ENCODE measurements around the gene ANKFY1. TPM values are rescaled to one million over a fixed set of nuclear protein-coding genes. Genes with fewer than 3 reads are reported as not detected.
A peak's percentile ranks its signal among the peaks of the same experiment; 100 is the strongest.

Gene ANKFY1
- total RNA-seq, 6 experiments from 2014 or later, result 21.3 to 34.9 (median 29.5) TPM

DNA sequence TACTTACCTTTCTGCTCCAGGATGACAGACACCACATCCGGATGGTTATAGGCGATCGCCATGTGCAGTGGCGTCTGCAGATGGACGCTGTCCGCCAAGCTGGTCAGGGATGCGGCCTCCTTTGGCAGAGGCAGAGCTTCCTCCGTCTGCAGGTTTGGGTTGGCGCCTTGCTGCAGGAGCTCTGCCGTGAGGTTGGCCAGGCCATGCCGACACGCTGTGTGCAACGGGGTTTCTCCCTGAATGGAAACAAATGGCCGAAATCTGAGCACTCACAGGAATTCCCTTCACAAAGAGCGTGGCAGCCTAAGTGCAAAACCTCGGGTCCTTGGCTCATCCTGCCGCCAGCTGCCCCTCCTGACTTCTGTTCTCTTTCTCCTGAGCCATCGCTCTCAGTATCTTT lies 79.0 kb downstream of the ANKFY1 start:
- Histone ChIP-seq H3K36me3 (peaks cover 0 to 73% (median 9%) of the 10 kb centered on the region in 4 donors), H3K27me3 (no peaks in the 10 kb centered on the region), H3K4me3 (no peak overlapping the region), H3K4me1 (no peaks in the 10 kb centered on the region), H3K9me3 (no peaks in the 10 kb centered on the region), H3K27ac (no peak overlapping the region)
- 85% methylated on average over 8 of the region's 18 CpGs for WGBS (ENCODE audit: insufficient coverage, low coverage, low lambda C conversion rate, missing lambda C conversion rate)
- DNase-seq (peak in 1 of 3 donors; percentile 32), ATAC-seq (no peak)
- no peak for TF ChIP-seq POLR2A (IDR thresholded peaks at IDR 0.05)
- TF ChIP-seq, protein P1, sequence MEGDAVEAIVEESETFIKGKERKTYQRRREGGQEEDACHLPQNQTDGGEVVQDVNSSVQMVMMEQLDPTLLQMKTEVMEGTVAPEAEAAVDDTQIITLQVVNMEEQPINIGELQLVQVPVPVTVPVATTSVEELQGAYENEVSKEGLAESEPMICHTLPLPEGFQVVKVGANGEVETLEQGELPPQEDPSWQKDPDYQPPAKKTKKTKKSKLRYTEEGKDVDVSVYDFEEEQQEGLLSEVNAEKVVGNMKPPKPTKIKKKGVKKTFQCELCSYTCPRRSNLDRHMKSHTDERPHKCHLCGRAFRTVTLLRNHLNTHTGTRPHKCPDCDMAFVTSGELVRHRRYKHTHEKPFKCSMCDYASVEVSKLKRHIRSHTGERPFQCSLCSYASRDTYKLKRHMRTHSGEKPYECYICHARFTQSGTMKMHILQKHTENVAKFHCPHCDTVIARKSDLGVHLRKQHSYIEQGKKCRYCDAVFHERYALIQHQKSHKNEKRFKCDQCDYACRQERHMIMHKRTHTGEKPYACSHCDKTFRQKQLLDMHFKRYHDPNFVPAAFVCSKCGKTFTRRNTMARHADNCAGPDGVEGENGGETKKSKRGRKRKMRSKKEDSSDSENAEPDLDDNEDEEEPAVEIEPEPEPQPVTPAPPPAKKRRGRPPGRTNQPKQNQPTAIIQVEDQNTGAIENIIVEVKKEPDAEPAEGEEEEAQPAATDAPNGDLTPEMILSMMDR (IDR thresholded peaks at IDR 0.05), result no peak
- intact Hi-C loops (cut with DNase I), result loop anchor here in 1 of 2 donors (10.0 kb wide), 1 partner anchor 230 kb away; no protein-coding TSS in a partner anchor

DNA sequence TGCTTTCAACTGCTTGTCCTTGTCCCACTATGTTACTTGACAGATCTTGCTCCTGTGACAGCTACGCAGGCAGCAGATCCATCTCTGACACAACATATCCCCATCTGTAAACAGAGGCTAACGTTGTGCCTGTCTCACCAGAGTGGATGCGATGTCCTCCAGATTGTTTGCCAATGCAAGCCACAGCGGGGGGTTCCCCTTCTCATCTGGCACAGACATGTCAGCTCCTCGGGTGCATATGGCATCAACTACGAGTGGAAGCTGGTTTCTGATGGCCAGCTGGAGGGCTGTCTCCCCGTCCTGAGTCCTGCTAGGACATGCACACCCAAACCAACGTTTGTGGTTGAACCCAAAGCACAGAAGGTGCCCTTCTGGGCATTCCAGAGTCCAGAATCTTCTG lies 81.7 kb downstream of the ANKFY1 start:
- Histone ChIP-seq H3K9me3 (no peaks in the 10 kb centered on the region), H3K27me3 (no peaks in the 10 kb centered on the region), H3K36me3 (peaks cover 0 to 82% (median 24%) of the 10 kb centered on the region in 4 donors), H3K4me1 (no peaks in the 10 kb centered on the region), H3K27ac (no peak overlapping the region), H3K4me3 (no peak overlapping the region)
- no peak for TF ChIP-seq POLR2A (IDR thresholded peaks at IDR 0.05)
- TF ChIP-seq, protein P1 (IDR thresholded peaks at IDR 0.05), result no peak
- ATAC-seq (no peak), DNase-seq (peak in 1 of 3 donors; percentile 41)
- intact Hi-C loops (cut with DNase I), result loop anchor here in 1 of 2 donors (10.0 kb wide), 1 partner anchor 233 kb away; no protein-coding TSS in a partner anchor
- WGBS (ENCODE audit: insufficient coverage, low coverage, low lambda C conversion rate, missing lambda C conversion rate), result 39% methylated on average over 2 of the region's 8 CpGs

DNA sequence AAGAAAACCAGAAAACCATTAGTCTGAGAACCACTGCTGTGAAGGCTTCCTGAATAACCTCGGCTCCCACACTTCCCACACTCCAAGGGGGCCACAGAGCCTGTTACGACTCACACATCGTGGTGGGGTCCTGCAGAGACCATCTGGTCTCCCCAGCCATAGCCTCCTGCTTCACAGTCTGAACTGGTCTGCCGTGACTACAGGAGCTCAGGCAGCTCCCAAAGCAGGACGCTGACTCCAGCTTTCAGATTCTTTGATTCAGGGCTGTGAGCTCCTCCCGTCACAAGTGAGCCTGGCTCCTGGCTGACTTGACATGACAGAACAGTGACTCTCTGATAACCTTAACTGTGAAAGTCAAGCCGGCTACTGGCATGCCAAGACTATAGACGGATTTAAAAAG lies 83.0 kb downstream of the ANKFY1 start:
- H3K4me1 ChIP-seq, result no peaks in the 10 kb centered on the region
- H3K9me3 ChIP-seq, result no peaks in the 10 kb centered on the region
- peak in 3 of 4 donors; percentile 14 to 46 (median 27) for ATAC-seq
- no peak overlapping the region for H3K4me3 ChIP-seq
- DNase-seq, result peak in 1 of 3 donors; percentile 35
- no peak overlapping the region for H3K27ac ChIP-seq
- WGBS (ENCODE audit: insufficient coverage, low coverage, low lambda C conversion rate, missing lambda C conversion rate), result 60% methylated on average over 6 of the region's 8 CpGs
- intact Hi-C loops (cut with DNase I), result loop anchor here in 1 of 2 donors (10.0 kb wide), 1 partner anchor 234 kb away; no protein-coding TSS in a partner anchor
- H3K27me3 ChIP-seq, result no peaks in the 10 kb centered on the region
- TF ChIP-seq POLR2A (IDR thresholded peaks at IDR 0.05), result no peak
- H3K36me3 ChIP-seq, result peaks cover 0 to 91% (median 30%) of the 10 kb centered on the region in 4 donors

DNA sequence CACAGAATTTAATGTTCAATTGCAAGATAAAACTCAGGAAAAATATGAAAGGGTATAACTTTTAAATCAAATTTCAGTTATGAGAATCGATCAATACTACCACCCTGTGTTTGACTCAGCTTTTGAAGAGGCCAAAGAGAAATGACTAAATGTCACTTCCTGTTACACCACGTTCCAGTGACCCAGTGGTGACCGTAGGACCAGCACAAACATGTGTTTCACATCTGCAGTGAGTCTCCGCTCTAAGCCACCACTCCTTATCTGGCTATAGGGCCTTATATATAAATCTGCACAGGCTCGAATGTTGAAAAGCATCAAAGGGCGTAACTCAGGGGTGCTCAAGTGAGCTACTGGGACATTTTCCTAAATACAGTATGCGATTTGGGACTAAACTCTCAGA lies 84.7 kb downstream of the ANKFY1 start:
- Histone ChIP-seq H3K27ac (no peak overlapping the region), H3K27me3 (no peaks in the 10 kb centered on the region), H3K4me3 (no peak overlapping the region), H3K9me3 (no peaks in the 10 kb centered on the region), H3K4me1 (no peaks in the 10 kb centered on the region), H3K36me3 (peaks cover 0 to 87% (median 30%) of the 10 kb centered on the region in 4 donors)
- intact Hi-C loops (cut with DNase I), result no loop called here
- WGBS (ENCODE audit: insufficient coverage, low coverage, low lambda C conversion rate, missing lambda C conversion rate), result 77% methylated on average over 7 of the region's 7 CpGs
- DNase-seq (no peak), ATAC-seq (peak; percentile 23 to 48 (median 35))
- TF ChIP-seq, protein P1 (IDR thresholded peaks at IDR 0.05), result no peak
- no peak for TF ChIP-seq POLR2A (IDR thresholded peaks at IDR 0.05)

DNA sequence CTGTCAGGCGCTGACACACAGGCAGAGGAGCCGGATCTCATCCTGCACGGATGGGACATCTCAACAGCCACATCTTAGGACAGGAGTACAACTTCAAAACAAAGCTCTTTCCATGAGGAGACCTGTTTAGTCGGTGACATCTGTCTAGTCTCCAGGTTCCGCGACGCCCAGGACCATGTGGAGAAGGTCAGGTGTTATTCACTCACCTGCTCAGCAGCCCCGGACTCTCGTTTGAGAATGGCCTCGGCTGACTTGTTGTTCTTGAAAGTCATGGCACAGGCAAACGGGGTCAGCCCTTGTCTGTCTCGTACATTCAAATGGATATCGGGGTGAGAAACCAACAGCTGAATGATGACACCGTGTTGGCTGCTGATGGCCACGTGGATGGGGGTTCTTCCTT lies 85.1 kb downstream of the ANKFY1 start:
- TF ChIP-seq, protein P1 (IDR thresholded peaks at IDR 0.05), result no peak
- no peak for TF ChIP-seq POLR2A (IDR thresholded peaks at IDR 0.05)

More for the DNA sequence above, 85.1 kb downstream of the ANKFY1 start:
- H3K9me3 ChIP-seq, result no peaks in the 10 kb centered on the region
- intact Hi-C loops (cut with DNase I), result no loop called here
- H3K27ac ChIP-seq, result no peak overlapping the region
- no peak overlapping the region for H3K4me3 ChIP-seq
- H3K27me3 ChIP-seq, result no peaks in the 10 kb centered on the region
- 86% methylated on average over 6 of the region's 15 CpGs for WGBS (ENCODE audit: insufficient coverage, low coverage, low lambda C conversion rate, missing lambda C conversion rate)
- DNase-seq, result peak in 1 of 3 donors; percentile 20
- no peak for ATAC-seq
- H3K36me3 ChIP-seq, result peaks cover 0 to 87% (median 33%) of the 10 kb centered on the region in 4 donors
- no peaks in the 10 kb centered on the region for H3K4me1 ChIP-seq
